VCaP (cell line): ENCODE measurements around the gene ZBTB20.

Source experiments
- H3K27ac ChIP-seq: fragments of 450-650 bp; 2 replicates; pipeline ENCODE4 v1.5.1; 2017
- TF ChIP-seq, protein P1 (sequence below): fragments of 450-650 bp; conservative IDR thresholded peaks from 2 replicates; pipeline ENCODE4 v1.5.1; 2017; ENCODE audit warnings: mild to moderate bottlenecking, moderate library complexity

ZBTB20 gene

DNA sequence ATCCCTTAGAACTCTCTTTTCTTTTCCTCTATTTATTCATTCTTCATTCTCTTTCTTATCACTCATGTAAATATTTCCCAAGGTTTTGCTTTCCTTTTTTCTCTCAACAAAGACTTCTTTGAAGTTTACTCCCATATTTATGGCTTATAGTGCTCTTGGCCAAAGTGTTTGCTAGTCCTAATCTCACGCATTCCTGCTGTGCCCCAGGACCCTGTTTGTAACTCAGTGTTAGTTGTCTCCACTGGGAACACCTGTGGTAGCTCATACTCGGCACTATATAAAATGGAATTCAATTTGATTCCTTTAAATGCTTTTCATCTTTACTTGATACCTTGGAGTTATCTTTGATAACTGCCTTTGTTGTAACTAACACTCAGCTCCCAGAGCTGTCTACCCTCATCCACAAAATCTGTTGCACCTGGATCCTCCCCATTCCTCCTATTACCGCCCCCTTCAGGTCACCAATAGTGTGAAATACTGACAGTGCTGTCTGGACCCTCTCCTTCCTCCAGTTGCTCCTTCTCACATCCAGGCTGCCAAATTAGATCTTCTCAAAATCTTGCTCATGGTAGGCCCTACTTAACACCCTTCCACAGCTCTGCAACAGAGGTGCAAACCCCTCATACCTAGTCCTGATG, 776.4 kb downstream of the ZBTB20 start:
- TF ChIP-seq, protein P1, sequence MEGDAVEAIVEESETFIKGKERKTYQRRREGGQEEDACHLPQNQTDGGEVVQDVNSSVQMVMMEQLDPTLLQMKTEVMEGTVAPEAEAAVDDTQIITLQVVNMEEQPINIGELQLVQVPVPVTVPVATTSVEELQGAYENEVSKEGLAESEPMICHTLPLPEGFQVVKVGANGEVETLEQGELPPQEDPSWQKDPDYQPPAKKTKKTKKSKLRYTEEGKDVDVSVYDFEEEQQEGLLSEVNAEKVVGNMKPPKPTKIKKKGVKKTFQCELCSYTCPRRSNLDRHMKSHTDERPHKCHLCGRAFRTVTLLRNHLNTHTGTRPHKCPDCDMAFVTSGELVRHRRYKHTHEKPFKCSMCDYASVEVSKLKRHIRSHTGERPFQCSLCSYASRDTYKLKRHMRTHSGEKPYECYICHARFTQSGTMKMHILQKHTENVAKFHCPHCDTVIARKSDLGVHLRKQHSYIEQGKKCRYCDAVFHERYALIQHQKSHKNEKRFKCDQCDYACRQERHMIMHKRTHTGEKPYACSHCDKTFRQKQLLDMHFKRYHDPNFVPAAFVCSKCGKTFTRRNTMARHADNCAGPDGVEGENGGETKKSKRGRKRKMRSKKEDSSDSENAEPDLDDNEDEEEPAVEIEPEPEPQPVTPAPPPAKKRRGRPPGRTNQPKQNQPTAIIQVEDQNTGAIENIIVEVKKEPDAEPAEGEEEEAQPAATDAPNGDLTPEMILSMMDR, result no peak

DNA sequence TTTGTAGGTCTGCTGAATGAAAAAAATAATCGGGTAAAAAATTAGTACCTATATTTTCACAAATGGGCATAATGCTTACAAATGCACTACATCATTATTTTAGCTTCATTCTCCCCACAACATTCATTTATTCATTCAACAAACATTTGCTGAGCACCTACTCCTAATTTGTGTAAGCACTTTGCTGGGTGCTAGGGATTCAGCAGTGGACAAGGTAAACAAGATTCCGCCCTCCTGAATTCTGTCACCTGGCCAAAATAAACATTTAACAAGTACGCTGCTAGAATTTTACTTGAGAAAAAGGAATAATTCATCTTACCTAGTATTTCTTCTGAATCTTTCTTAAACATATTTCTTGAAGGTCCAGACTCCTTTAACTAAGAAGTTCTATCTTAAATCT, 781.2 kb downstream of the ZBTB20 start:
- TF ChIP-seq, protein P1, result no peak
- no peak overlapping the region for H3K27ac ChIP-seq

More for the DNA sequence above, 776.4 kb downstream of the ZBTB20 start:
- H3K27ac ChIP-seq, result no peak overlapping the region

DNA sequence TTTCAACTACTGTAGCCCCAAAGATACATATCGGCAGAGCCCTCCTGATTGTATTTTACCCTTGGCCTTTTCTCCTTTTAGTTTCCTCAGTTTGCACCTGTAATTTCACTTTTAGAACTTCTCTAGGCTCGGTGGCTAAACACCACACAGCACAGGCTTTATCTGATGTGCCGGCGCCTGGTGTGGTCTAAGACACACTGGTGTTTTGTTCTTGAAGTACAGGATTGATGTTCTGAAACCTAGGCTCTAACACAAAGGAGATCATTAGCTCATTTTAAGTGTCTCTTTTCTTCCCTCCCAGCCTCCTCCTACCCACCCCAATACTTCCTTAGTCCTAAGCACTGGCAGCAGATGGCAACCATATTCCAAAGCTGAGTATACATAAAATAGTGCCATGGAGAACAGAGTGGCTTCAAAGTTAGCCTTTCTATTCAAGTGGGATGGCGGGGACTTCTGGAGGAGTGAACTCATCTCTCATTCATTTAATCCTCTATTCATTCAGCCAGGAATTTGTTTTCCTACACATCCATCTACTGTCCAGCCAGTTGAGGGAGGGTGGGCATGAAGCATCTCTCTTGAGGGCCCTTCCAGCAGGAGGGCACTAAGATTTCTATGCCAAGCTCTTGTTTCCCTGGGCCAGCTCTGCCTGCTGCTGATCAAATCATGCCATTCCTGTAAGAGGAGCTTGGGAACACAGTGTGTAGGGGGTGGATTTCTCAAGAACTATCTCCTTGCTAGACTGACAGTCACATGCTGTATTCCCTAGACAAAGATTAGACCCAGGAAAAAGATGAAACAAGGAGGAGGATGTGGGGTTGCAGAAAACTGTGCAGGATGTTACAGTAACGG, 782.1 kb downstream of the ZBTB20 start:
- TF ChIP-seq, protein P1, result no peak
- no peak overlapping the region for H3K27ac ChIP-seq

DNA sequence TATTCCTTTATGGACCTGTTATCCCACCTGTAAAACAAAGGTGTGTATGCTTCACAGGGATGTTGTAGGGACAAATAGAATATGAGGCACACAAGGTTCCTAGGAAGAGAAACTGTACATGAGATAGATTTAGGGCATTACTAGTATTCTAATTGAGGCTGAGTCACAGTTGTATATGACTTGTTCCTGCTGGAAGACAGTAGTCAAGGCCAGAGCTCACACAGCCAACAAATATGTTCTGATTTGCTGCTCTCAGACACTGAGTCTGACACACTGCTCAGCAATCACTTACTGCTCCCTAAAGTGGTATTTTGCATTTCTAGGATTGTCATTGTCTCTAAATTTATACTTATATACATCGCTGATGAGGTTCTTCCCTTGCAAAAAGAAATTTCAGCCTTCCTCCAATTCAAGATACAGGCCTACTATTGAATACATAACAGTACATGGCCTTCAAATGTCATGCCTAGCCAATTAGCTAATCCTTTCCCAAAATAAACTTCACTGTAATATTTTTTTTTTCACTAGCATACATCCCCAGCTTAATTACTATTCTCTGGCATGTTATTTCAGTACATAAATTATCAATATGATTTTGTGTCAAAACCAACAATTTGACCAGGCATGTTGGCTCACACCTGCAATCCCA, 783.4 kb downstream of the ZBTB20 start:
- H3K27ac ChIP-seq, result no peak overlapping the region
- TF ChIP-seq, protein P1, result no peak

DNA sequence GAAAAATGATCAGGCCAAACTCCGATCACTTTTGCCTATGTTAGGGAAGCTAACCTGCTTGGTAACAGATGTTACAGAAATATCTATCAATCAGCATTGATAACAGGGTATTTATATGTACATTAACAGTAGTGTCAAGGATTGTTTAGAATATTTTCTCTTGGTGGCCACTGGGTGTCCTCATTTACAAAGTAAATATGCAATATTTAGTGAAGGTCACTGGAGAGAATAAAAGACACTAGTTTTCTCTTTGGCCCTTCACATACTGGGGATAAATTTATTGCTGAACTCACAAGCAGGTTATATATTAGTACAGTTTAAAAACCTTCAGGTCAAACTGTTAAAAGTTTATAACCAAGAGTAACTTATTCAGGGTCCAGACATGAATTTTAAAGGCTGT, 784.3 kb downstream of the ZBTB20 start:
- H3K27ac ChIP-seq, result no peak overlapping the region
- TF ChIP-seq, protein P1, result peak; percentile 65

DNA sequence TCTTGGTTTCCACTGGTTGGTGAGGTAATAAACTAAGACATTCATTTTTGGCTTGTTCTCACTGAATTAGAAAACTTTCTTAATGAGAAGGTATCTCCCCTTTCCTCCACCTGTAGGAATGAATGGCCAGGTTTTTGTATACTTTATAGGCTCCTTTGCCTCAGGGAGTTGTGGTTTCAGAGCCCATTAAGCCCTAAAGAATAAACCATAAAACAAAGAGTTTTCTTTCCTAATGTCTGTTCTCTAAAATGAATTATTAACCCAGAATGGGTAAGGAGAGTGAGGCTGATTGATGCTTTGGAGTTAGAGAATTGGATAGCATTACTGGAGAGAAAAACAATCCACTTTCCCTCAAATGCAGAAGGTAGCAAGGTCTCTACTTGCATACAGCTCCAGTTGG, 785.7 kb downstream of the ZBTB20 start:
- TF ChIP-seq, protein P1, result no peak
- no peak overlapping the region for H3K27ac ChIP-seq

DNA sequence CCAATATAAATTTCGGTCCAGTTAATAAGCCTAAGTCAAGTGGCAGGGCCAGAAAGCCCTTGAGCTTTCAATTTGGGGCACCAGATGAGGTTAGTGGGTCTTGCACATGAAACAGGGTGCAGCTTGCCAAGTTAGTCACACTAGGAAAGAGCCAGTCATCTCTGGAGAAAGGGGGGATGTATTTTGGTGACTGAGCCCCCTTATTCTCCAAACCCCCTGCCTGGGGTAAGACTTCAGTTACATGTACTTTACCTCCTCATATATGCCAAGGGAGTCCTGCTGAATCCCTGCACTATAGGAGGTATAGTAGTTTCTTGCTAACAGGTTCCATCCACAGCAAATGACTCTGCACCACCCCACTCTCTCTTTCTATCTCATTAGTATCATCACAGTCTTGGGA, 790.6 kb downstream of the ZBTB20 start:
- H3K27ac ChIP-seq, result no peak overlapping the region
- TF ChIP-seq, protein P1, result no peak
